GM12878 (cell line): ENCODE data around the gene RACGAP1. TPM values are rescaled to one million over a fixed set of nuclear protein-coding genes. Genes with fewer than 3 reads are reported as not detected.

ENCODE experiments used
- ESRRA ChIP-seq: IDR thresholded peaks from 2 replicates; pipeline ENCODE4 v1.6.1; 2012; ENCODE audit warnings: mild to moderate bottlenecking, low read length, improper control_type of control experiment
- ETV6 ChIP-seq, 2 experiments: fragments of 450-650 bp in 1 of 2; IDR thresholded peaks in 1 of 2; conservative IDR thresholded peaks in 1 of 2; 2 replicates each; pipeline ENCODE4 v1.6.1; 2014; ENCODE audit warnings: antibody characterized with exemption in 1 of 2, borderline replicate concordance in 1 of 2, low read depth in 1 of 2, mild to moderate bottlenecking in 1 of 2, moderate library complexity in 1 of 2
- KDM1A ChIP-seq: fragments of 200-600 bp; sonication (generic); IDR thresholded peaks from 2 replicates; pipeline ENCODE4 v1.6.1; 2016; ENCODE audit warnings: borderline replicate concordance
- SREBF1 ChIP-seq: IDR thresholded peaks from 2 replicates; pipeline ENCODE4 v1.6.1; 2012; ENCODE audit warnings: mild to moderate bottlenecking, low read length
- ZNF24 ChIP-seq: fragments of 450-650 bp; IDR thresholded peaks from 2 replicates; pipeline ENCODE4 v1.6.1; 2017; ENCODE audit warnings: antibody characterized with exemption, mild to moderate bottlenecking
- polyA plus RNA-seq, 11 experiments: library from polyadenylated mRNA; depleted of rRNA in 4 of 11; unstranded in 6 of 11; stranded (reverse) in 5 of 11; fragments of >200 nt; fragmentation: Nextera tagmentation in 4 of 11; fragmentation: Illumina TruSeq in 1 of 11; extraction: Ambion mirVana in 4 of 11; extraction: Trizol in 1 of 11; gene quantifications; 1 replicate in 1 of 11; 2 replicates in 10 of 11; pipeline versions ENCODE4 v1.2.1 to v1.2.3, GENCODE V29; 2011 to 2016; ENCODE audit warnings: inconsistent platforms in 2 of 11, missing spikeins in 2 of 11, low read depth in 1 of 11
- total RNA-seq, 4 experiments: library from RNA; depleted of rRNA in 3 of 4; stranded (reverse); fragments of >200 nt in 3 of 4; fragmentation: Illumina TruSeq in 1 of 4; extraction: Trizol in 1 of 4; gene quantifications; 2 replicates each; pipeline versions ENCODE4 v1.2.1 to v1.2.3, GENCODE V29; 2013 to 2021
- TF ChIP-seq, protein P1 (sequence below): fragments of 450-650 bp; IDR thresholded peaks from 2 replicates; pipeline ENCODE4 v1.6.1; 2018; ENCODE audit warnings: mild to moderate bottlenecking, low read depth, moderate library complexity; ENCODE audit not compliant: partially characterized antibody
- TF ChIP-seq, protein P2 (sequence below): fragments of 450-650 bp; IDR thresholded peaks from 2 replicates; pipeline ENCODE4 v1.6.1; 2017; ENCODE audit warnings: antibody characterized with exemption, mild to moderate bottlenecking, moderate library complexity
- TF ChIP-seq, protein P3 (sequence below): IDR thresholded peaks from 2 replicates; pipeline ENCODE4 v1.6.1; 2012; ENCODE audit warnings: low read length, inconsistent platforms
- TF ChIP-seq, protein P4 (sequence below): fragments of 450-650 bp; conservative IDR thresholded peaks from 2 replicates; pipeline ENCODE4 v1.6.1; 2017; ENCODE audit warnings: mild to moderate bottlenecking, moderate library complexity
- TF ChIP-seq, protein P5 (sequence below): IDR thresholded peaks from 2 replicates; pipeline ENCODE4 v1.6.1; 2012; ENCODE audit warnings: mild to moderate bottlenecking, low read depth, low read length
- TF ChIP-seq, protein P6 (sequence below): fragments of 450-650 bp; IDR thresholded peaks from 2 replicates; pipeline ENCODE4 v1.6.1; 2014; ENCODE audit warnings: mild to moderate bottlenecking
- TF ChIP-seq, protein P7 (sequence below): IDR thresholded peaks from 2 replicates; pipeline ENCODE4 v1.6.1; 2011; ENCODE audit warnings: borderline replicate concordance, low read depth, mild to moderate bottlenecking, moderate library complexity, mixed read lengths, low read length; ENCODE audit not compliant: insufficient read depth; ENCODE audit errors: extremely low read length

Gene RACGAP1
- total and polyA plus RNA-seq, 10 of the 15 experiments (the other 5 are each of a cell fraction or from before 2014, with no cell fraction given): 32.4 to 87.9 (median 76.2) TPM

DNA sequence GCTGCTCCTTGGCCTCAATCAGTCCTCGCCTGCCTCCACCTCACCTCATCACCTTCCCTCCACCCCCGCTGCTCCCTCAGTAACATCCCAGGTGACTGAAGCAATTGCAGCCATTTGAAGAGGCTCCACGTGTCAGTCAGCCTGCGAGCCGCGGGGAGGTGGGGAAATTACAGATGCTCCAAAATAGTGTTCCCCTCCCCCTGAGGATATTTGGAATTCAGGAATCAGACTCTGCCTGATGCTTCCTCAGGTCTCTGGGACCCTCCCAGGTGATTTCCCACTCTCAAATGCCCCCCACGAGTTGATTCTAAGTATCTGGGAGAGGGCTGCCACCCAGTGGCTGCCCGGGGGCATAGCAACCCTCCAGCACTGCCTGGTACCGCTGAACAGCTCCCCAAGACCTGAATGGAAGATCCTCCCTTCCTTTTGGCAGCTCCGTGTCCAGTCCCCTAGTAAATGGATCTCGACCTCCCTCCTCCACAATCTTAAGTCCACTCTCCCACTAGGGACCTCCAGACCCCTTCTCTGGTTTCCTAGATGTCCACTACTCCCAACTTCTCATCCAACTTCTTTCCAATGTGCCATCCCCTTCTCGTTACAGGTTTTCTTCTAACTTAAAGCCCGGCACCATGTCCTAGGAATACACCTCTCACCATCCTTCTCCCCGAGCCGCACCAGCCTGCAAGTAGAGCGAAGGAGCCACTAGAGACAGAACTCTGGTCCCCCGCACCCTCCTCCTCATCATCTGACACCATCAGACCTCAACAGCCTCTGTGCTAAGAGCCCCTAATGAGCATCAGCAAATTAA lies 30.7 kb upstream of the RACGAP1 start (continued):
- TF ChIP-seq, protein P1, sequence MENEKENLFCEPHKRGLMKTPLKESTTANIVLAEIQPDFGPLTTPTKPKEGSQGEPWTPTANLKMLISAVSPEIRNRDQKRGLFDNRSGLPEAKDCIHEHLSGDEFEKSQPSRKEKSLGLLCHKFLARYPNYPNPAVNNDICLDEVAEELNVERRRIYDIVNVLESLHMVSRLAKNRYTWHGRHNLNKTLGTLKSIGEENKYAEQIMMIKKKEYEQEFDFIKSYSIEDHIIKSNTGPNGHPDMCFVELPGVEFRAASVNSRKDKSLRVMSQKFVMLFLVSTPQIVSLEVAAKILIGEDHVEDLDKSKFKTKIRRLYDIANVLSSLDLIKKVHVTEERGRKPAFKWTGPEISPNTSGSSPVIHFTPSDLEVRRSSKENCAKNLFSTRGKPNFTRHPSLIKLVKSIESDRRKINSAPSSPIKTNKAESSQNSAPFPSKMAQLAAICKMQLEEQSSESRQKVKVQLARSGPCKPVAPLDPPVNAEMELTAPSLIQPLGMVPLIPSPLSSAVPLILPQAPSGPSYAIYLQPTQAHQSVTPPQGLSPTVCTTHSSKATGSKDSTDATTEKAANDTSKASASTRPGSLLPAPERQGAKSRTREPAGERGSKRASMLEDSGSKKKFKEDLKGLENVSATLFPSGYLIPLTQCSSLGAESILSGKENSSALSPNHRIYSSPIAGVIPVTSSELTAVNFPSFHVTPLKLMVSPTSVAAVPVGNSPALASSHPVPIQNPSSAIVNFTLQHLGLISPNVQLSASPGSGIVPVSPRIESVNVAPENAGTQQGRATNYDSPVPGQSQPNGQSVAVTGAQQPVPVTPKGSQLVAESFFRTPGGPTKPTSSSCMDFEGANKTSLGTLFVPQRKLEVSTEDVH: no peak
- TF ChIP-seq, protein P2, sequence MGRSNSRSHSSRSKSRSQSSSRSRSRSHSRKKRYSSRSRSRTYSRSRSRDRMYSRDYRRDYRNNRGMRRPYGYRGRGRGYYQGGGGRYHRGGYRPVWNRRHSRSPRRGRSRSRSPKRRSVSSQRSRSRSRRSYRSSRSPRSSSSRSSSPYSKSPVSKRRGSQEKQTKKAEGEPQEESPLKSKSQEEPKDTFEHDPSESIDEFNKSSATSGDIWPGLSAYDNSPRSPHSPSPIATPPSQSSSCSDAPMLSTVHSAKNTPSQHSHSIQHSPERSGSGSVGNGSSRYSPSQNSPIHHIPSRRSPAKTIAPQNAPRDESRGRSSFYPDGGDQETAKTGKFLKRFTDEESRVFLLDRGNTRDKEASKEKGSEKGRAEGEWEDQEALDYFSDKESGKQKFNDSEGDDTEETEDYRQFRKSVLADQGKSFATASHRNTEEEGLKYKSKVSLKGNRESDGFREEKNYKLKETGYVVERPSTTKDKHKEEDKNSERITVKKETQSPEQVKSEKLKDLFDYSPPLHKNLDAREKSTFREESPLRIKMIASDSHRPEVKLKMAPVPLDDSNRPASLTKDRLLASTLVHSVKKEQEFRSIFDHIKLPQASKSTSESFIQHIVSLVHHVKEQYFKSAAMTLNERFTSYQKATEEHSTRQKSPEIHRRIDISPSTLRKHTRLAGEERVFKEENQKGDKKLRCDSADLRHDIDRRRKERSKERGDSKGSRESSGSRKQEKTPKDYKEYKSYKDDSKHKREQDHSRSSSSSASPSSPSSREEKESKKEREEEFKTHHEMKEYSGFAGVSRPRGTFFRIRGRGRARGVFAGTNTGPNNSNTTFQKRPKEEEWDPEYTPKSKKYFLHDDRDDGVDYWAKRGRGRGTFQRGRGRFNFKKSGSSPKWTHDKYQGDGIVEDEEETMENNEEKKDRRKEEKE: no peak
- TF ChIP-seq, protein P3, sequence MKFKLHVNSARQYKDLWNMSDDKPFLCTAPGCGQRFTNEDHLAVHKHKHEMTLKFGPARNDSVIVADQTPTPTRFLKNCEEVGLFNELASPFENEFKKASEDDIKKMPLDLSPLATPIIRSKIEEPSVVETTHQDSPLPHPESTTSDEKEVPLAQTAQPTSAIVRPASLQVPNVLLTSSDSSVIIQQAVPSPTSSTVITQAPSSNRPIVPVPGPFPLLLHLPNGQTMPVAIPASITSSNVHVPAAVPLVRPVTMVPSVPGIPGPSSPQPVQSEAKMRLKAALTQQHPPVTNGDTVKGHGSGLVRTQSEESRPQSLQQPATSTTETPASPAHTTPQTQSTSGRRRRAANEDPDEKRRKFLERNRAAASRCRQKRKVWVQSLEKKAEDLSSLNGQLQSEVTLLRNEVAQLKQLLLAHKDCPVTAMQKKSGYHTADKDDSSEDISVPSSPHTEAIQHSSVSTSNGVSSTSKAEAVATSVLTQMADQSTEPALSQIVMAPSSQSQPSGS: no peak
- TF ChIP-seq, protein P4, sequence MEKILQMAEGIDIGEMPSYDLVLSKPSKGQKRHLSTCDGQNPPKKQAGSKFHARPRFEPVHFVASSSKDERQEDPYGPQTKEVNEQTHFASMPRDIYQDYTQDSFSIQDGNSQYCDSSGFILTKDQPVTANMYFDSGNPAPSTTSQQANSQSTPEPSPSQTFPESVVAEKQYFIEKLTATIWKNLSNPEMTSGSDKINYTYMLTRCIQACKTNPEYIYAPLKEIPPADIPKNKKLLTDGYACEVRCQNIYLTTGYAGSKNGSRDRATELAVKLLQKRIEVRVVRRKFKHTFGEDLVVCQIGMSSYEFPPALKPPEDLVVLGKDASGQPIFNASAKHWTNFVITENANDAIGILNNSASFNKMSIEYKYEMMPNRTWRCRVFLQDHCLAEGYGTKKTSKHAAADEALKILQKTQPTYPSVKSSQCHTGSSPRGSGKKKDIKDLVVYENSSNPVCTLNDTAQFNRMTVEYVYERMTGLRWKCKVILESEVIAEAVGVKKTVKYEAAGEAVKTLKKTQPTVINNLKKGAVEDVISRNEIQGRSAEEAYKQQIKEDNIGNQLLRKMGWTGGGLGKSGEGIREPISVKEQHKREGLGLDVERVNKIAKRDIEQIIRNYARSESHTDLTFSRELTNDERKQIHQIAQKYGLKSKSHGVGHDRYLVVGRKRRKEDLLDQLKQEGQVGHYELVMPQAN: no peak
- TF ChIP-seq, protein P5, sequence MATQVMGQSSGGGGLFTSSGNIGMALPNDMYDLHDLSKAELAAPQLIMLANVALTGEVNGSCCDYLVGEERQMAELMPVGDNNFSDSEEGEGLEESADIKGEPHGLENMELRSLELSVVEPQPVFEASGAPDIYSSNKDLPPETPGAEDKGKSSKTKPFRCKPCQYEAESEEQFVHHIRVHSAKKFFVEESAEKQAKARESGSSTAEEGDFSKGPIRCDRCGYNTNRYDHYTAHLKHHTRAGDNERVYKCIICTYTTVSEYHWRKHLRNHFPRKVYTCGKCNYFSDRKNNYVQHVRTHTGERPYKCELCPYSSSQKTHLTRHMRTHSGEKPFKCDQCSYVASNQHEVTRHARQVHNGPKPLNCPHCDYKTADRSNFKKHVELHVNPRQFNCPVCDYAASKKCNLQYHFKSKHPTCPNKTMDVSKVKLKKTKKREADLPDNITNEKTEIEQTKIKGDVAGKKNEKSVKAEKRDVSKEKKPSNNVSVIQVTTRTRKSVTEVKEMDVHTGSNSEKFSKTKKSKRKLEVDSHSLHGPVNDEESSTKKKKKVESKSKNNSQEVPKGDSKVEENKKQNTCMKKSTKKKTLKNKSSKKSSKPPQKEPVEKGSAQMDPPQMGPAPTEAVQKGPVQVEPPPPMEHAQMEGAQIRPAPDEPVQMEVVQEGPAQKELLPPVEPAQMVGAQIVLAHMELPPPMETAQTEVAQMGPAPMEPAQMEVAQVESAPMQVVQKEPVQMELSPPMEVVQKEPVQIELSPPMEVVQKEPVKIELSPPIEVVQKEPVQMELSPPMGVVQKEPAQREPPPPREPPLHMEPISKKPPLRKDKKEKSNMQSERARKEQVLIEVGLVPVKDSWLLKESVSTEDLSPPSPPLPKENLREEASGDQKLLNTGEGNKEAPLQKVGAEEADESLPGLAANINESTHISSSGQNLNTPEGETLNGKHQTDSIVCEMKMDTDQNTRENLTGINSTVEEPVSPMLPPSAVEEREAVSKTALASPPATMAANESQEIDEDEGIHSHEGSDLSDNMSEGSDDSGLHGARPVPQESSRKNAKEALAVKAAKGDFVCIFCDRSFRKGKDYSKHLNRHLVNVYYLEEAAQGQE: no peak
- TF ChIP-seq KDM1A (no peak), SREBF1 (no peak), ESRRA (no peak), ETV6 (conservative IDR thresholded peaks at IDR 0.05 in 1 of 2, IDR thresholded peaks at IDR 0.05 in 1 of 2; ENCODE audit: borderline replicate concordance in 1 of 2, low read depth in 1 of 2) (no peak), ZNF24 (no peak)
- TF ChIP-seq, protein P6, sequence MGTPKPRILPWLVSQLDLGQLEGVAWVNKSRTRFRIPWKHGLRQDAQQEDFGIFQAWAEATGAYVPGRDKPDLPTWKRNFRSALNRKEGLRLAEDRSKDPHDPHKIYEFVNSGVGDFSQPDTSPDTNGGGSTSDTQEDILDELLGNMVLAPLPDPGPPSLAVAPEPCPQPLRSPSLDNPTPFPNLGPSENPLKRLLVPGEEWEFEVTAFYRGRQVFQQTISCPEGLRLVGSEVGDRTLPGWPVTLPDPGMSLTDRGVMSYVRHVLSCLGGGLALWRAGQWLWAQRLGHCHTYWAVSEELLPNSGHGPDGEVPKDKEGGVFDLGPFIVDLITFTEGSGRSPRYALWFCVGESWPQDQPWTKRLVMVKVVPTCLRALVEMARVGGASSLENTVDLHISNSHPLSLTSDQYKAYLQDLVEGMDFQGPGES: no peak
- TF ChIP-seq, protein P7, sequence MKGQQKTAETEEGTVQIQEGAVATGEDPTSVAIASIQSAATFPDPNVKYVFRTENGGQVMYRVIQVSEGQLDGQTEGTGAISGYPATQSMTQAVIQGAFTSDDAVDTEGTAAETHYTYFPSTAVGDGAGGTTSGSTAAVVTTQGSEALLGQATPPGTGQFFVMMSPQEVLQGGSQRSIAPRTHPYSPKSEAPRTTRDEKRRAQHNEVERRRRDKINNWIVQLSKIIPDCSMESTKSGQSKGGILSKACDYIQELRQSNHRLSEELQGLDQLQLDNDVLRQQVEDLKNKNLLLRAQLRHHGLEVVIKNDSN: peak; percentile 24
